Kidney epithelial cell (primary cell): ENCODE results near the gene INHBE. TPM values are rescaled to one million over a fixed set of nuclear protein-coding genes. Genes with fewer than 3 reads are reported as not detected.

Experiments
- DNase-seq: peaks from one replicate; pipeline ENCODE4 v3.0.0-alpha.2; 2010; ENCODE audit warnings: low read depth
- H3K27me3 ChIP-seq: 2 replicates; pipeline ENCODE4 v1.6.0; 2011; ENCODE audit warnings: low read length; ENCODE audit not compliant: control insufficient read depth, insufficient read depth
- H3K36me3 ChIP-seq: 2 replicates; pipeline ENCODE4 v1.5.1; 2011; ENCODE audit warnings: low read length; ENCODE audit not compliant: control insufficient read depth, insufficient read depth
- H3K4me3 ChIP-seq: 2 replicates; pipeline ENCODE4 v1.5.1; 2011; ENCODE audit warnings: low read depth, mild to moderate bottlenecking, control low read depth, low read length
- CTCF ChIP-seq: IDR thresholded peaks from 2 replicates; pipeline ENCODE4 v1.5.1; 2011; ENCODE audit warnings: mild to moderate bottlenecking, moderate library complexity, low read length, control low read depth, inconsistent platforms; ENCODE audit not compliant: insufficient read depth, poor library complexity, severe bottlenecking
- total RNA-seq: library from RNA; depleted of rRNA; stranded (reverse); fragments of >200 nt; gene quantifications from 2 replicates; pipeline ENCODE4 v1.2.3, GENCODE V29; 2015

INHBE gene
- total RNA-seq, 1 donor from 2014 or later = 8.7 TPM

GRCh38 chr12:57452937-57453509 lies 2.1 kb upstream of the INHBE start:
- TF ChIP-seq CTCF = peak; percentile 95
- Histone ChIP-seq H3K36me3 (no peaks in the 10 kb centered on the region), H3K4me3 (no peak overlapping the region), H3K27me3 (peaks cover 2% of the 10 kb centered on the region)
- DNase-seq = no peak

GRCh38 chr12:57454213-57454565 lies 918 bp upstream of the INHBE start:
- no peak for TF ChIP-seq CTCF
- H3K27me3 ChIP-seq = peaks cover 2% of the 10 kb centered on the region
- DNase-seq = no peak

DNA sequence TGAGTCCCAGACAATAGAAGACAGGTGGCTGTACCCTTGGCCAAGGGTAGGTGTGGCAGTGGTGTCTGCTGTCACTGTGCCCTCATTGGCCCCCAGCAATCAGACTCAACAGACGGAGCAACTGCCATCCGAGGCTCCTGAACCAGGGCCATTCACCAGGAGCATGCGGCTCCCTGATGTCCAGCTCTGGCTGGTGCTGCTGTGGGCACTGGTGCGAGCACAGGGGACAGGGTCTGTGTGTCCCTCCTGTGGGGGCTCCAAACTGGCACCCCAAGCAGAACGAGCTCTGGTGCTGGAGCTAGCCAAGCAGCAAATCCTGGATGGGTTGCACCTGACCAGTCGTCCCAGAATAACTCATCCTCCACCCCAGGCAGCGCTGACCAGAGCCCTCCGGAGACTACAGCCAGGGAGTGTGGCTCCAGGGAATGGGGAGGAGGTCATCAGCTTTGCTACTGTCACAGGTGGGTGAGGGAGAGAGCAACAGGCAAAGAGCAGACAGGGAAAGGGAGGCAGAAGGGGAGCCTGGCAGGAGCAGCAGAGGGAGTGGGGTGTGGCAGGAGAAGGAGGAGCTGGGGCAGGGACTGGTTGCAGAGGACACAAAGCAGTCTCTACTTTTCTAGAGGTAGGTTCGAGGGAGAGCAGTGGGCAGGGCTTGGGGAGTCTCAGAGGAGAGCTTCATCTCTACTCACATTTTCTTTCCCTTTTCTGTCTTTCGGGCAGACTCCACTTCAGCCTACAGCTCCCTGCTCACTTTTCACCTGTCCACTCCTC lies 452 bp downstream of the INHBE start:
- Histone ChIP-seq H3K4me3 (no peak overlapping the region), H3K36me3 (no peaks in the 10 kb centered on the region), H3K27me3 (peaks cover 2% of the 10 kb centered on the region)
- DNase-seq = no peak
- TF ChIP-seq CTCF = no peak

More at GRCh38 chr12:57454213-57454565, 918 bp upstream of the INHBE start:
- Histone ChIP-seq H3K36me3 (no peaks in the 10 kb centered on the region), H3K4me3 (no peak overlapping the region)

- Histone ChIP-seq H3K36me3 (no peaks in the 10 kb centered on the region), H3K27me3 (peaks cover 2% of the 10 kb centered on the region), H3K4me3 (no peak overlapping the region)
- DNase-seq = no peak
- peak; percentile 84 for TF ChIP-seq CTCF
Observed at GRCh38 chr12:57456145-57456700, 1.1 kb downstream of the INHBE start.

DNA sequence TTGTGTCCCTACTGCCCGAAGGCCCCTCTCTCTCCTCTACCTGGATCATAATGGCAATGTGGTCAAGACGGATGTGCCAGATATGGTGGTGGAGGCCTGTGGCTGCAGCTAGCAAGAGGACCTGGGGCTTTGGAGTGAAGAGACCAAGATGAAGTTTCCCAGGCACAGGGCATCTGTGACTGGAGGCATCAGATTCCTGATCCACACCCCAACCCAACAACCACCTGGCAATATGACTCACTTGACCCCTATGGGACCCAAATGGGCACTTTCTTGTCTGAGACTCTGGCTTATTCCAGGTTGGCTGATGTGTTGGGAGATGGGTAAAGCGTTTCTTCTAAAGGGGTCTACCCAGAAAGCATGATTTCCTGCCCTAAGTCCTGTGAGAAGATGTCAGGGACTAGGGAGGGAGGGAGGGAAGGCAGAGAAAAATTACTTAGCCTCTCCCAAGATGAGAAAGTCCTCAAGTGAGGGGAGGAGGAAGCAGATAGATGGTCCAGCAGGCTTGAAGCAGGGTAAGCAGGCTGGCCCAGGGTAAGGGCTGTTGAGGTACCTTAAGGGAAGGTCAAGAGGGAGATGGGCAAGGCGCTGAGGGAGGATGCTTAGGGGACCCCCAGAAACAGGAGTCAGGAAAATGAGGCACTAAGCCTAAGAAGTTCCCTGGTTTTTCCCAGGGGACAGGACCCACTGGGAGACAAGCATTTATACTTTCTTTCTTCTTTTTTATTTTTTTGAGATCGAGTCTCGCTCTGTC lies 1.8 kb downstream of the INHBE start:
- H3K36me3 ChIP-seq = no peaks in the 10 kb centered on the region
- DNase-seq = no peak
- H3K4me3 ChIP-seq = no peak overlapping the region
- peaks cover 2% of the 10 kb centered on the region for H3K27me3 ChIP-seq
- no peak for TF ChIP-seq CTCF
